GM21528 (cell line): ENCODE results near the gene EPHA7.

ENCODE experiments used
- ATAC-seq: cut with Tn5 transposase; IDR thresholded peaks from one replicate; pipeline ENCODE4 v1.9.1; 2021; ENCODE audit warnings: mild to moderate bottlenecking, moderate library complexity; ENCODE audit not compliant: unreplicated experiment, low FRiP score

The EPHA7 gene

GRCh38 chr6:93266116-93266817 is 153.1 kb downstream of the EPHA7 start:
- ATAC-seq, result no peak

GRCh38 chr6:93260881-93261280 is 158.5 kb downstream of the EPHA7 start:
- ATAC-seq, result no peak

- no peak for ATAC-seq
Observed at GRCh38 chr6:93259332-93259731, 160.0 kb downstream of the EPHA7 start.

GRCh38 chr6:93252930-93253329 is 166.4 kb downstream of the EPHA7 start:
- ATAC-seq, result no peak

GRCh38 chr6:93248631-93249030 is 170.7 kb downstream of the EPHA7 start:
- ATAC-seq, result no peak

GRCh38 chr6:93243231-93243778 is 176.1 kb downstream of the EPHA7 start:
- no peak for ATAC-seq

GRCh38 chr6:93242049-93242448 is 177.3 kb downstream of the EPHA7 start:
- ATAC-seq, result no peak

GRCh38 chr6:93238632-93239031 is 180.7 kb downstream of the EPHA7 start:
- no peak for ATAC-seq

- no peak for ATAC-seq
Observed at GRCh38 chr6:93235775-93236174, 183.6 kb downstream of the EPHA7 start.

GRCh38 chr6:93226822-93227221 is 192.5 kb downstream of the EPHA7 start:
- no peak for ATAC-seq

- no peak for ATAC-seq
Observed at GRCh38 chr6:93222071-93222851, 197.1 kb downstream of the EPHA7 start.

GRCh38 chr6:93219447-93219846 is 199.9 kb downstream of the EPHA7 start:
- no peak for ATAC-seq

GRCh38 chr6:93218096-93218495 is 201.3 kb downstream of the EPHA7 start:
- no peak for ATAC-seq

GRCh38 chr6:93213028-93213427 is 206.3 kb downstream of the EPHA7 start:
- ATAC-seq, result no peak

GRCh38 chr6:93210908-93211307 is 208.5 kb downstream of the EPHA7 start:
- no peak for ATAC-seq

GRCh38 chr6:93209358-93209757 is 210.0 kb downstream of the EPHA7 start:
- no peak for ATAC-seq

GRCh38 chr6:93196406-93196970 is 222.9 kb downstream of the EPHA7 start:
- no peak for ATAC-seq

- no peak for ATAC-seq
Observed at GRCh38 chr6:93194480-93194879, 224.9 kb downstream of the EPHA7 start.

- ATAC-seq, result no peak
Observed at GRCh38 chr6:93193868-93194267, 225.5 kb downstream of the EPHA7 start.
